Upper lobe of left lung (tissue), 6 donors: ENCODE data around the gene SDHA. TPM values are rescaled to one million over a fixed set of nuclear protein-coding genes. Genes with fewer than 3 reads are reported as not detected.
A peak's percentile ranks its signal among the peaks of the same experiment; 100 is the strongest.

ENCODE experiments used
- ATAC-seq, 2 donors: fragments of 200-7000 bp; cut with Tn5 transposase; one replicate each; pipeline ENCODE4 v1.9.1; 2022; ENCODE audit warnings: mild to moderate bottlenecking in 2 of 2, moderate library complexity in 2 of 2; ENCODE audit not compliant: low FRiP score in 2 of 2
- DNase-seq, 2 donors: peaks; one replicate each; pipeline ENCODE4 v3.0.0-alpha.2; 2019 to 2020
- H3K27ac ChIP-seq, 4 donors: fragments of 200-600 bp; sonication (generic); one replicate each; pipeline ENCODE4 v1.5.1; 2016 to 2019
- H3K27me3 ChIP-seq, 4 donors: fragments of 200-600 bp; sonication (generic); one replicate each; pipeline ENCODE4 v1.5.1; 2017 to 2019
- H3K36me3 ChIP-seq, 4 donors: fragments of 200-600 bp; sonication (generic); one replicate each; pipeline ENCODE4 v1.5.1; 2016 to 2019
- H3K4me1 ChIP-seq, 4 donors: fragments of 200-600 bp; sonication (generic); one replicate each; pipeline ENCODE4 v1.5.1; 2018 to 2019
- H3K4me3 ChIP-seq, 4 donors: fragments of 200-600 bp; sonication (generic); one replicate each; pipeline ENCODE4 v1.5.1; 2017 to 2019; ENCODE audit warnings: mild to moderate bottlenecking in 2 of 4, moderate library complexity in 1 of 4
- H3K9me3 ChIP-seq, 4 donors: fragments of 200-600 bp; sonication (generic); one replicate each; pipeline ENCODE4 v1.5.1; 2018 to 2019
- CTCF ChIP-seq, 6 experiments: fragments of 450-650 bp in 4 of 6; fragments of 200-600 bp in 2 of 6; sonication (generic) in 2 of 6; IDR thresholded peaks; one replicate each; pipeline ENCODE4 v1.5.1; 2016 to 2019; ENCODE audit warnings: antibody characterized with exemption in 6 of 6
- EP300 ChIP-seq, 4 donors: sonication (generic); formaldehyde crosslinking; IDR thresholded peaks; one replicate each; pipeline ENCODE4 v1.5.1; 2017; ENCODE audit warnings: antibody characterized with exemption in 4 of 4, control low read depth in 2 of 4
- POLR2A ChIP-seq, 4 donors: fragments of 450-650 bp; IDR thresholded peaks; one replicate each; pipeline ENCODE4 v1.5.1; 2016 to 2017; ENCODE audit warnings: antibody characterized with exemption in 4 of 4, mild to moderate bottlenecking in 2 of 4
- POLR2AphosphoS5 ChIP-seq, 2 donors: sonication (generic); formaldehyde crosslinking; IDR thresholded peaks; one replicate each; pipeline ENCODE4 v1.5.1; 2017; ENCODE audit warnings: antibody characterized with exemption in 2 of 2
- WGBS, 2 donors: methylation state at CpG; one replicate each; pipeline ENCODE4 v1.1.5; 2017 to 2018; 5-methylcytosine and 5-hydroxymethylcytosine counted together
- total RNA-seq, 6 donors: library from RNA; depleted of rRNA in 4 of 6; stranded (reverse); fragments of >200 nt in 4 of 6; gene quantifications; one replicate each; pipeline versions ENCODE4 v1.1.0 to v1.2.1, GENCODE V29; 2016 to 2021
- donor health status: DM: no; HTN: no; CAD: no; lungs with moderate emphysema.
- donor health status: DM: no; HTN: yes; CAD: no; lungs with severe emphysema.

SDHA gene
- total RNA-seq, 6 donors from 2014 or later, result 64.0 to 123 (median 95.1) TPM

DNA sequence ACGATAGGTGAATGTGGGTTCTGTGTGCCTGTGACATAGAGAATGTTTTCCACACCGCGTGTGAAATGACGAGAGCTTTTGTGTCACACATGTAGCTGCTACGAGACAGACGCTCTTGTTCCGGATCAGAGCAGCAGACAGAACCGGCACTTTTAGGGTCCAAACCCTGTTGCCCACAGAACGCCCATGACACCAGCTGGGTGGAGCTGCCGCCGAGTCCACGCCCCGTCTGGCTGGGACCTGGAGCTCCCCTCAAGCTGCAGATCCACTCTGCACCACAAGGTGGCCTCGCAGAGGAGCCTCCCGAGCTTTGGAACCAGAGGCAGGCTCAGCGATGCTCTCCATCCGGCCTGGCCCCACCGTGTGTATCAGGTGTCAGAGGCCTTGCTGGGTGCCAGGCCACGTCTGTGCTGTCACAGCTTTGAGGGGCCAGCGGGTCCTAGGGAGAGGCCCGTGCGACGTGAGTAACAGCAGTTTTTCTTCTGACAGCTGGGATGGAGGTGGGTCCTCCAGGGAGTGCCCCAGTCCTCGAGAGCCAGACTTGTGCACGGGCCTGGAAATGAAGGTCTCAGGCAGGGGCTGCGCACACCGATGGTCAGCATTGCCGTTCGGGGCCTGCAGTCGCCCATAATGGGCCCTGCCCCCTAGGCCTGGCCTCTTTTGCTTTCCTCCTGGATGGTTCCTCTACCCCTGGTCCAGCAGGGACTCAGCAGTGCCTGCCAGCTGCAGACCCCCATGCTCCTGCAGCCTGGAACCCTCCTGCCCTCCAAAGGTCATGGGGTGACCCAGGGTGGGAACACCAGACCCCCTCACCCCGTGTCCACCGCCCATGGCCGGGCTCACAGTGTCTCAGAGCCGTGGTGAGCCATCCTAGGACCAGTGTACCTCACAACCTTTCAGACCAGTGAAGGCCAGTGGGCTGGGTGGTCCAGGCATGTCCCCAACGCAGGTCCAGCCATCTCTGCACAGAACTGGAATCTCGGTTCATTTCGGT, 29.3 kb upstream of the SDHA start:
- peaks cover 0 to 23% (median 10%) of the 10 kb centered on the region in 4 donors for H3K4me1 ChIP-seq
- peak; percentile 86 to 94 for ATAC-seq
- H3K36me3 ChIP-seq, result no peaks in the 10 kb centered on the region
- peaks cover 0 to 6% (median 3%) of the 10 kb centered on the region in 4 donors for H3K27me3 ChIP-seq
- H3K4me3 ChIP-seq, result peak overlapping the region in 2 of 4 donors; percentile 21 to 22
- TF ChIP-seq EP300 (IDR thresholded peaks at IDR 0.05) (no peak), CTCF (IDR thresholded peaks at IDR 0.05) (peak; percentile 94 to 97 (median 95))
- DNase-seq, result peak; percentile 87 to 93
- no peak overlapping the region for H3K27ac ChIP-seq
- WGBS, 2 donors, result 43 to 54% methylated on average over 11 to 30 of the region's 37 CpGs
- H3K9me3 ChIP-seq, result no peaks in the 10 kb centered on the region

DNA sequence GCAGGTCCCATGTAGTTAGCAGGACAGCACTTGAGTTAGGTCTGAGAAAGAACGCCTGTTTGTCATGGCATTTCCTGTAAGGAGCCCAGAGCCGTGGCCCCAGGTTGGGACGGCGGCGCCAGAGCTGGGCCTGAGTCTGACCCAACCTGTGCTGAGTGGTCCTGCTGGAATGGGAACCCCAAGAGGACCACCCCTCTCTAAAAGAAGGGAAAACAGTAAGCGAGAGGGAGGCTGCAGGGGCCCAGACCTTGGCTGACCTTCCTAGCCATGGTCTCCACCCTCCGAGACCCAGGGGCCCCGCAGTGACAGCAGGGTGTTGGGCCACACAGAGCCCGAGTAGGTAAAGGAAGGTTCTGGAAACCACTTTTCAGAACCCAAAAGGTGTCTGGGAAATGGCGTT, 28.6 kb upstream of the SDHA start:
- Histone ChIP-seq H3K4me3 (no peak overlapping the region), H3K36me3 (no peaks in the 10 kb centered on the region), H3K27ac (no peak overlapping the region), H3K9me3 (no peaks in the 10 kb centered on the region), H3K4me1 (peaks cover 0 to 23% (median 10%) of the 10 kb centered on the region in 4 donors), H3K27me3 (peaks cover 0 to 6% (median 3%) of the 10 kb centered on the region in 4 donors)
- 80 to 83% methylated on average over 9 to 10 of the region's 10 CpGs for WGBS, 2 donors
- no peak for ATAC-seq
- TF ChIP-seq EP300 (IDR thresholded peaks at IDR 0.05) (no peak), POLR2AphosphoS5 (IDR thresholded peaks at IDR 0.05) (no peak)
- peak in 1 of 2 donors; percentile 48 for DNase-seq

- Histone ChIP-seq H3K27me3 (peaks cover 0 to 6% (median 3%) of the 10 kb centered on the region in 4 donors), H3K27ac (no peak overlapping the region), H3K4me3 (no peak overlapping the region), H3K36me3 (no peaks in the 10 kb centered on the region), H3K9me3 (no peaks in the 10 kb centered on the region), H3K4me1 (peaks cover 0 to 23% (median 10%) of the 10 kb centered on the region in 4 donors)
- DNase-seq (peak in 1 of 2 donors; percentile 71), ATAC-seq (no peak)
- WGBS, 2 donors, result 62 to 69% methylated on average over 6 to 11 of the region's 11 CpGs
- TF ChIP-seq POLR2AphosphoS5 (IDR thresholded peaks at IDR 0.05), result no peak
- no peak for TF ChIP-seq CTCF (IDR thresholded peaks at IDR 0.05)
- TF ChIP-seq EP300 (IDR thresholded peaks at IDR 0.05), result no peak
- no peak for TF ChIP-seq POLR2A (IDR thresholded peaks at IDR 0.05)
Observed at GRCh38 chr5:189976-190365, 28.1 kb upstream of the SDHA start.

DNA sequence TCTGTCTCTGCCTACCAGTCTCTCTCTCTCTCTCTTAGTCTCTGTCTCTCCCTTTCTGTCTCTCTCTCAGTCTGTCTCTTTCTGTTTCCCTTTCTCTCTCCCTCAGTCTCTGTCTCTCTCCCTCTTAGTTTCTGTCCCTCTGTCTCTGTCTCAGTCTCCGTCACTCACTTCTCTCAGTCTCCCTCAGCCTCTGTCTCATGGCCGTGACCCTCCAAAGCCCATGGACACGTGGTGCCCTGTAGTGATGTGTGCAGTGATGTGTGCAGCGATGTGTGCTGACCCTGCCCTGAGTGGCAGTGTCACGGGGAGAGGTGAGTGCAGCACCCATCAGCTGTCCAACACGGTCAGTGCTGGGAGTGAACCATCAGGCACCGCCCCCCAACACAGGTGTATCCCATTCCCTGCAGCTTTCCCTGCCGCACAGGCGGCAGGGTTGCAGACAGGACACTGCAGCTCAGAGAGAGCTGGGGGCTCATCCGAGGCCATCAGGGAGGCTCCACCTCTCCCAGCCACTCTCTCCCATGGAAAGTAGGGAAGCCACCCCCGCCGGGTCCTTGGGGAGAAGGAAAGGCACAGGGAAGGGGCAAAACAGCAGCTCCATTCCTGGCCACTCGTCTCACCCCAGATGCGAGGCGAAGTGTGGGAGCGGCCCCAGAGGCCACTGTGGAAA, 27.6 kb upstream of the SDHA start:
- 48 to 71% methylated on average over 6 to 16 of the region's 16 CpGs for WGBS, 2 donors
- no peak overlapping the region for H3K27ac ChIP-seq
- H3K27me3 ChIP-seq, result peaks cover 0 to 6% (median 3%) of the 10 kb centered on the region in 4 donors
- peaks cover 0 to 23% (median 10%) of the 10 kb centered on the region in 4 donors for H3K4me1 ChIP-seq
- no peak for ATAC-seq
- no peak for DNase-seq
- TF ChIP-seq POLR2AphosphoS5 (IDR thresholded peaks at IDR 0.05), result no peak
- TF ChIP-seq POLR2A (IDR thresholded peaks at IDR 0.05), result no peak
- TF ChIP-seq CTCF (IDR thresholded peaks at IDR 0.05), result no peak
- TF ChIP-seq EP300 (IDR thresholded peaks at IDR 0.05), result no peak
- no peaks in the 10 kb centered on the region for H3K36me3 ChIP-seq
- no peaks in the 10 kb centered on the region for H3K9me3 ChIP-seq
- H3K4me3 ChIP-seq, result no peak overlapping the region
